ENCODE measurements around the gene ZHX3. TPM values are rescaled to one million over a fixed set of nuclear protein-coding genes. Genes with fewer than 3 reads are reported as not detected.

Gene ZHX3
- polyA plus RNA-seq, 1 experiment = 24.1 TPM

DNA sequence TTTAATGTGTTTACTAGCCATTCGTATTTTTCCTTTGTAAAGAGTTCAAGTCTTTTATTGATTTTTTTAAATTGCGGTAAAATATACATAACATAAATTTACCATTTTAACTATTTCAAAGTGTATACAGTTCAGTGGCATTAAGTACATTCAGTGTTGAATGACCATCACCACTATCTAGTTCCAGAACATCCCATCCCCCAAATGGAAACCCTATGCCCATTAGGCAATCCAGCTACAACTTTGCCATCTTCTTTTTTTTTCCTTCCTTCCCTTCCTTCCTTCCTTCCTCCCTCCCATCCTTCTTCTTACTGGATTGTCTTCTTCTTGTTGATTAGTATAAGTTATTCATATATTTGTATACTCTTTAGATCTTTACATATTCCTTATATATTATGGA, 31.7 kb upstream of the ZHX3 start:
- CTCF ChIA-PET = interaction anchor here (1.0 to 2.2 kb wide), 2 partner anchors 10 to 386 kb away, joined by 3 to 9 read pairs; no protein-coding TSS in a partner anchor
- POLR2A ChIA-PET = no interaction called here
- TF ChIP-seq, protein P1, sequence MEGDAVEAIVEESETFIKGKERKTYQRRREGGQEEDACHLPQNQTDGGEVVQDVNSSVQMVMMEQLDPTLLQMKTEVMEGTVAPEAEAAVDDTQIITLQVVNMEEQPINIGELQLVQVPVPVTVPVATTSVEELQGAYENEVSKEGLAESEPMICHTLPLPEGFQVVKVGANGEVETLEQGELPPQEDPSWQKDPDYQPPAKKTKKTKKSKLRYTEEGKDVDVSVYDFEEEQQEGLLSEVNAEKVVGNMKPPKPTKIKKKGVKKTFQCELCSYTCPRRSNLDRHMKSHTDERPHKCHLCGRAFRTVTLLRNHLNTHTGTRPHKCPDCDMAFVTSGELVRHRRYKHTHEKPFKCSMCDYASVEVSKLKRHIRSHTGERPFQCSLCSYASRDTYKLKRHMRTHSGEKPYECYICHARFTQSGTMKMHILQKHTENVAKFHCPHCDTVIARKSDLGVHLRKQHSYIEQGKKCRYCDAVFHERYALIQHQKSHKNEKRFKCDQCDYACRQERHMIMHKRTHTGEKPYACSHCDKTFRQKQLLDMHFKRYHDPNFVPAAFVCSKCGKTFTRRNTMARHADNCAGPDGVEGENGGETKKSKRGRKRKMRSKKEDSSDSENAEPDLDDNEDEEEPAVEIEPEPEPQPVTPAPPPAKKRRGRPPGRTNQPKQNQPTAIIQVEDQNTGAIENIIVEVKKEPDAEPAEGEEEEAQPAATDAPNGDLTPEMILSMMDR (IDR thresholded peaks at IDR 0.05; ENCODE audit: low read depth, low read length) = no peak
- Histone ChIP-seq H3K27ac (ENCODE audit: low read depth, low read length) (no peak overlapping the region), H3K9me3 (ENCODE audit: control insufficient read depth, insufficient read depth, low read length) (no peaks in the 10 kb centered on the region), H3K4me3 (ENCODE audit: low read depth, low read length) (no peak overlapping the region), H3K27me3 (ENCODE audit: control insufficient read depth, insufficient read depth, low read length) (no peaks in the 10 kb centered on the region)
- no peak for DNase-seq (ENCODE audit: low read depth, low spot score)

DNA sequence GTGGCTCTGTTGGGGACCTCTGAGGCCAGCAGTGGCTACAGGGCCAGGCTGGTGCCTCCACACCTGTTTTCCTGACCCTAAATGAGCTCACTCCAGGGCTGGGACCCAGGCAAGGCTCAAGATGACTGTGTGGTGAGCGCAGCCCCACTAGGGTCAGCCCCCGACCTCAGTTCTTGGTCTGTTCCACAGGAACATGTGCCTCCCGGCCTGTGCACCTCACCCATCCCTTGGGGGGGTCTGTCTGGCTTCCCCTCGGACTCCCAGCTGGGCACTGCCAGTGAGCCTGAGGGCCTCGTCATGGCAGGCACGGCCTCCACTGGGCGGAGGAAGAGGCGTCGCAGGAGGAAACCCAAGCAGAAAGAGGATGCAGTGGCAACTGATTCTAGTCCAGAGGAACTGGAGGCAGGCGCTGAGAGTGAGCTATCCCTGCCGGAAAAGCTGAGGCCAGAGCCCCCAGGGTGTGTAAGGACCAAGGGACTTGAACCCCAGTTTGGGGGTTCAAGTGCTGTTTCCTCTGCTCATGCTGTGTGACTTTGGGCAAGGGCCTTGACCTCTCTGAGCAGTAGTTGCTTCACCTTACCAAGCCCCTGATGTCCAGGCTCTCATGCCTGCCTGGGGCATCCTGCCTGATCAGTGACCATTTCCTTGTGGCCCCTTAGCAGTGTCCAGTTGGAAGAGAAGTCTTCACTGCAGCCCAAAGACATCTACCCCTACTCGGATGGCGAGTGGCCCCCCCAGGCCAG, 31.1 kb upstream of the ZHX3 start:
- ChIA-PET CTCF (interaction anchor here (0.6 to 2.2 kb wide), 5 partner anchors 9 to 385 kb away, joined by 3 to 9 read pairs (median 3); no protein-coding TSS in a partner anchor), POLR2A (no interaction called here)
- Histone ChIP-seq H3K9me3 (ENCODE audit: control insufficient read depth, insufficient read depth, low read length) (no peaks in the 10 kb centered on the region), H3K27ac (ENCODE audit: low read depth, low read length) (no peak overlapping the region), H3K4me3 (ENCODE audit: low read depth, low read length) (no peak overlapping the region), H3K27me3 (ENCODE audit: control insufficient read depth, insufficient read depth, low read length) (no peaks in the 10 kb centered on the region)
- TF ChIP-seq, protein P1 (IDR thresholded peaks at IDR 0.05; ENCODE audit: low read depth, low read length) = no peak
- DNase-seq (ENCODE audit: low read depth, low spot score) = no peak

DNA sequence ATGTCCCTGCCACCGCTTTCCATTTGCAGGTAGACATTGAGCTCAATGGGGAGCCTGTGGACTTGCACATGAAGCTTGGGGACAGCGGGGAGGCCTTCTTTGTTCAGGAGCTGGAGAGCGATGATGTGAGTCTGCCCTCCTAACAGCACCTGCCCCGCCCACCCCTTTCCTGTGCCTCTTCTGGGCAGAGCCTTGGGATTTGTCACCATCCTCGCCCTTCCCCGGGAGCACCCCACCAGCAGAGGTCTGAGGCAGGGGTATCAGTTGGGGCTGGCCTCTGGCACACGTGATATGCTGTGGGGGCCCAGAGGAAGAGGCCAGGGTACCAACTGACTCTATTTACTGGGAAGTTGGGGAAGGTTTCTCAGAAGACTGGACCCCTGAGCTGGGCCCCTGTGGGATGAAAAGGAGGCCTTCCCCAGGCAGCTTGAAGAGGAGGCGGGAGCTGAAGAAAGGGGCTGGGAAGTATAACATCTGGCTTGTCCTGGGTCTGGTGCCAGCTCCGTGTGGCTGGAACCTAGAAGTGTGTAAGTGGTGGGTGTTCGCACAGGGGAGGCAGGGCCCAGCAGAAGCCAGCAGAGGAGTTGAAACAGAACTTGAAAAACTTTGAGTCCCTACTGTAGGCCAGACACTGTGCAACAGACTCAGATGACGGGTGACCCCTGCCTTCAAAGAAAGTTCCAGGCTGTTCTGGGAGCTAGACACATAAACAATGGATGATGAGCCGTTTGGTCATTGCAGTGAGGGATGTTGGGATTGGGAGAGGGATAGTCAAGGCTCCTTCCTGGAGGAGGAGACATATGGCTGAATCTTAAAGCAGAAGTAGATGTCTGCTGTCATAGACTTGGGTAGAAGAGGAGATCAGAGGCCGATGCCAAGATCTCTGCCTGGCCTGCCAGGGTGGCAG, 30.2 kb upstream of the ZHX3 start:
- POLR2A ChIA-PET = no interaction called here
- DNase-seq (ENCODE audit: low read depth, low spot score) = no peak
- H3K27me3 ChIP-seq (ENCODE audit: control insufficient read depth, insufficient read depth, low read length) = no peaks in the 10 kb centered on the region
- no peaks in the 10 kb centered on the region for H3K9me3 ChIP-seq (ENCODE audit: control insufficient read depth, insufficient read depth, low read length)
- CTCF ChIA-PET = interaction anchor here (0.6 to 2.2 kb wide), 5 partner anchors 8 to 175 kb away, joined by 3 to 9 read pairs (median 5); no protein-coding TSS in a partner anchor
- no peak overlapping the region for H3K4me3 ChIP-seq (ENCODE audit: low read depth, low read length)
- TF ChIP-seq, protein P1 (IDR thresholded peaks at IDR 0.05; ENCODE audit: low read depth, low read length) = no peak
- no peak overlapping the region for H3K27ac ChIP-seq (ENCODE audit: low read depth, low read length)

DNA sequence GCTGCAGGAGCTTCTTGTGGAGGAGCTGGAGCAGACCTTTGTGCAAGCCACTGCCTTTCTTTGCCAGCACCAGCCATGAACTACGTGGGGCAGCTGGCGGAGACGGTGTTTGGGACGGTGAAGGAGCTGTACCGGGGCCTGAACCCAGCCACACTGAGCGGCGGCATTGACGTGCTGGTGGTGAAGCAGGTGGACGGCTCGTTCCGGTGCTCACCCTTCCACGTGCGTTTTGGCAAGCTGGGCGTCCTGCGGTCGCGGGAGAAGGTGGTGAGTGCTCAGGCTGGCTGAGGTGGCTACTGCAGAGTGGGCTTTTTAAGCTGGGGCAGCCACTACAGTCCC, 28.2 kb upstream of the ZHX3 start:
- Histone ChIP-seq H3K27ac (ENCODE audit: low read depth, low read length) (no peak overlapping the region), H3K4me3 (ENCODE audit: low read depth, low read length) (no peak overlapping the region), H3K9me3 (ENCODE audit: control insufficient read depth, insufficient read depth, low read length) (no peaks in the 10 kb centered on the region), H3K27me3 (ENCODE audit: control insufficient read depth, insufficient read depth, low read length) (no peaks in the 10 kb centered on the region)
- DNase-seq (ENCODE audit: low read depth, low spot score) = no peak
- TF ChIP-seq, protein P1 (IDR thresholded peaks at IDR 0.05; ENCODE audit: low read depth, low read length) = no peak
- ChIA-PET CTCF (no interaction called here), POLR2A (no interaction called here)

Data from AG04450 (cell line).